Fibroblast of pulmonary artery (primary cell): Measurements from ENCODE around the gene COMT.

ENCODE experiments used
- DNase-seq: peaks from one replicate; pipeline ENCODE4 v3.0.0-alpha.2; 2010; ENCODE audit warnings: low read depth
- H3K4me3 ChIP-seq: replicated peaks from 2 replicates; pipeline ENCODE4 v1.5.1; 2011; ENCODE audit warnings: low read depth, mild to moderate bottlenecking, control low read depth, low read length, moderate library complexity
- TF ChIP-seq, protein P1 (sequence below): IDR thresholded peaks from 2 replicates; pipeline ENCODE4 v1.5.1; 2011; ENCODE audit warnings: mild to moderate bottlenecking, control low read depth, low read length, inconsistent platforms; ENCODE audit errors: missing control alignments

COMT gene

DNA sequence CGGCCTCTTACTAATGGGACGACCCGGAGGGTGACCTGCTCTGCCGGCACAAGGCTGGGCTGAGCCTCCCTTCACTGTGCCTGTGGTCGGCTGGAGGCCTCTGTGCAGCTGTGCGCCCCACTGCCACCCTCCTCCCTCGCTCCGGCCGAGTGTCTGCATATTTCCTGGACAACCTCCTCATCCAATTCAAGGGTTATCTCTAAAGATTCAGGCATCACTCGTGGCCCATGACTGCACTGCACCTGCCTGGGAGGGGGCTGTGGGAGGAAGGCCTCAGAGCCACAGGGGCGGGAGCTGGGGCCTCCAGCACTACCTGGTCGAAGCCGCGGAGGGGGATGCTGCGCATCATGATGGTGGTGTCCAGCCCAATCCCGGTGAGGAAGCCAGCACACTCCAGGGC lies 43.8 kb upstream of the COMT start:
- DNase-seq = no peak

DNA sequence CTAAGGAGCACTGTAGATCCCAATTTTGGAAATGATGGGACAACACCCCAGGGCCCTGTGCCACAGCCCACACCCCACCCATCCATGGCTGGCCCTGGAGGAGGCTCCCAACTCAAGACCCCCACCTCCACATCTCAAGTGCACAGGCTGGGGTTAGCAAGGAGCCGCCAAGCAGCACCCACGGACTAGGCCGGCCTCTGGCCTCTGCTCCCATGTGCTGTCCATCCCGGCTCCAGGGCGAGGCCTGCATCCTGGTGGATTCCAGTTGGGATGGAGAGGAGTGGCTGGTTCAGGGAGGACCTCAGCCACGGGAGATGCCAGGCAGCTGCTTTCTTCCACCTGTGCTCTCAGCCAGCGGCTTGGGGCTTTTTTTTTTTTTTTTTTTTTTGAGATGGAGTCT lies 43.4 kb upstream of the COMT start:
- no peak overlapping the region for H3K4me3 ChIP-seq
- DNase-seq = no peak
- TF ChIP-seq, protein P1, sequence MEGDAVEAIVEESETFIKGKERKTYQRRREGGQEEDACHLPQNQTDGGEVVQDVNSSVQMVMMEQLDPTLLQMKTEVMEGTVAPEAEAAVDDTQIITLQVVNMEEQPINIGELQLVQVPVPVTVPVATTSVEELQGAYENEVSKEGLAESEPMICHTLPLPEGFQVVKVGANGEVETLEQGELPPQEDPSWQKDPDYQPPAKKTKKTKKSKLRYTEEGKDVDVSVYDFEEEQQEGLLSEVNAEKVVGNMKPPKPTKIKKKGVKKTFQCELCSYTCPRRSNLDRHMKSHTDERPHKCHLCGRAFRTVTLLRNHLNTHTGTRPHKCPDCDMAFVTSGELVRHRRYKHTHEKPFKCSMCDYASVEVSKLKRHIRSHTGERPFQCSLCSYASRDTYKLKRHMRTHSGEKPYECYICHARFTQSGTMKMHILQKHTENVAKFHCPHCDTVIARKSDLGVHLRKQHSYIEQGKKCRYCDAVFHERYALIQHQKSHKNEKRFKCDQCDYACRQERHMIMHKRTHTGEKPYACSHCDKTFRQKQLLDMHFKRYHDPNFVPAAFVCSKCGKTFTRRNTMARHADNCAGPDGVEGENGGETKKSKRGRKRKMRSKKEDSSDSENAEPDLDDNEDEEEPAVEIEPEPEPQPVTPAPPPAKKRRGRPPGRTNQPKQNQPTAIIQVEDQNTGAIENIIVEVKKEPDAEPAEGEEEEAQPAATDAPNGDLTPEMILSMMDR = no peak

More for the DNA sequence above, 43.8 kb upstream of the COMT start:
- TF ChIP-seq, protein P1 = no peak
- no peak overlapping the region for H3K4me3 ChIP-seq

DNA sequence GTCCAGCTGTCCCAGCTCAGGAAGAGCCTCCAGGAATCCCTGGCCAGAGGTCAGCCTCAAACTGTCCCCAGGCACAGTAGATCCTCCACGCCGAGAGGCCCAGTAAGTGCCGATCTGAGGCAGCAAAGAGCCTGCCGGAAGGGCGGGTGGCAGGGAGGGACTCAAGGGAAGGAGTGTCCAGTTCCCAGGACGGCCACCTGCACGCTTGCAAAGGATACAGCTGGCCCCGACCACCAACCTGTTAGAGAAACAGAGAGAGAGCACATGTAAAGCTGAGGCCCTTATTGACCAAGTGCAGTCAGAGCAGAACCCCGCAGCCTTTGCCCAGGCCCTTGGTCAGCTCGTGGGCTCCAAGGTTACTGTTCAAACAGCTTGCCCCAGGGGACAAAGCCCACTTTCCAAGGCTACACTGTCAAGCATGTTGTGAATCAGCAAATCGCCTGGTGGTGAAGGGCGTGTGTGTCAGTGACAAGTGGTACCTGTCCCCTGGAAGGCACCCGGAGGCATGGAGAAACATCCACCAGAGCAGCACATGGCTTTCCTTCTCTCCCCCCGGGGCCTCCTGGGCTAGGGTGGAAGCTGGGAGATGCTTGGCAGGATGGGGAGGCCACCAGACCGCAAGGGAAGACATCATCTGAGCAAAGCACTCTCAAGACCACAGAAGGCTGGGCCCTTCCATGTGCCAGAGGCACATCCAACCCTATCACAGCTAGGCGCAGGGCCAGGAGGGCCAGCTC lies 42.6 kb upstream of the COMT start:
- TF ChIP-seq, protein P1 = no peak
- H3K4me3 ChIP-seq = no peak overlapping the region
- no peak for DNase-seq

DNA sequence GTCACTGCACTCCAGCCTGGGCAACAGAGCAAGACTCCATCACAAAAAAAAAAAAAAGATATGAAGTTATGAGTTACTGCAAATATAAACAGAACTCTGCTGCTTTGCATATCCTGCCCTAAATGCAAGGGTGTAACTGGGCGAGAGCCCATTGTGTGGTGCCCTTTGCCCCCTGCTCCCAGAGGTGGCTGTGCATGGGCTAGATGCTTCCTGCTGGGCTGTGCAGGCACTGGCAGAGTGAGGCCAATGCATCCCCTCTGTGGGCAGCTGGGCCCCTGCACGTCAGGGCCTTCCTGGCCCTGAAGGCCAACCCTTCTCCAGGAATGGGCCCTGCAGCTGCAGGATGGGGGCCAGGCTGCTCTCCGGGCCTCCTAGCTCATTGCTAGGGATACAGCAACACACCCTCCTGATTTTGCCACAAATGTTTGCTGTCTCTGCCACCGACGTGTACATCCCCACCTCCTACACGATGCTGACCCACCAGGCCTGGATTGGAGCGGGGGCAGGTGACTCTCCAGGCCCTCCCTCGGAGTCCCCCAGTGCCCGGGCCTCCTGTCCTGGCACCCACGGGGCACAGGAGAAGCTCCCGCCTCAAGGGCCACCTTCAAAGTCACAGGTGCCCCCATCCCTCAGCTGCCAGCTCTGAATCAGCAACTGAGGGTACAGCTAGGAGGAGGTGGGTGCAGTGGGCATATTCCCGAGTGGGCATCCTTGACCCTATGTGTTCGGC lies 40.7 kb upstream of the COMT start:
- H3K4me3 ChIP-seq = no peak overlapping the region
- TF ChIP-seq, protein P1 = no peak
- DNase-seq = no peak

DNA sequence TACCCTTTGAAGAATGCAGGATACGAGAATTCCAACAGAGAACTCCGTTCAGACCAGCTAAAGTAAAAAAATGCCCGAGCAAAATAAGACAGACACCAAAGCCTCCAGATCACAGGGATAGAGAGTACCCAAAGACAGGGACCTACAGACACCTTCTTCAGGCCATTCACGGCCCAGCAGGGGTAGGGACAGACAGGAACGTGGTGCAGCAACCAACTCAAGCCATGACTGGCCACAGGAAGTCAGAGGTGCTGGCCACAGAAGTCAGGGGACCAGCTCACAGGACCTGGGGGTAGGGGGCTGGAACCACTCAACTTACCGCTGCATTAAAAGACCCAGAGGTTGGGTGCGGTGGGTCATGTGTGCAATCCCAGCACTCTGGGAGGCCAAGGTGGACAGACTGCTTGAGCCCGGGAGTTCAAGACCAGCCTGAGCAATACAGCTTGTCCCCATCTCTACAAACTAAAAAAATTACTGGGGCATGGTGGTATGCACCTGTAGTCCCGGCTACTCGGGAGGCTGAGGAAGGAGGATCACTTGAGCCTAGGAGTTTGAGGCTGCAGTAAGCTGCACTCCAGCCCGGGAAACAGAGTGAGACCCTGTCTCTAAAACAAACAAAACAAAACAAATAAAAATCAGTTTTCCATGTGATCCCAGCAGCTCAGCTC lies 39.9 kb upstream of the COMT start:
- no peak for DNase-seq
- TF ChIP-seq, protein P1 = no peak

DNA sequence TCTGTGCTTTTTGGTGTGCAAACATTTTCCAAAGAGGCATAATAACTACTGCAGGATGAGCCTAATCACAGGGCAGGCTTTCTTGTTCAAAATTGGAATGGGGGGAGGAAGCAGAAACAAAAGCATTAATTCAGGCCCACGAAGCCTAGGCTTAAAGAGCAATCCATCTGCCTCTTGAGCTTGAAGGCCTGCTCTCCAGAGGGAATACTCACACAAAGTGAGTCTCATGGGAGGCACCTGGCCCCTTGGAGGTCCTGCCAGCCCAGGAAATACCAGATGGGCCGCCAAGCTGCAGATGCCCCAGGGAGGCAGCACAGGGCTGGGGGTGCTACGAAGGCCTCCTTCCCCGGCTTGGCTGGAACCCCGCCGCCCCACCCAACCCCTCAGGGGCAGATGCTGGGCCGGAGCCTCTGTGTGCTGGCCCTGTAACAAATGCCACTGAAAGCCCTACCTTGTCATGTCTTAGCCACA lies 39.3 kb upstream of the COMT start:
- TF ChIP-seq, protein P1 = no peak
- DNase-seq = no peak
- H3K4me3 ChIP-seq = no peak overlapping the region

More for the DNA sequence above, 39.9 kb upstream of the COMT start:
- H3K4me3 ChIP-seq = no peak overlapping the region
